ENCODE results near the gene DAZ1. TPM values are rescaled to one million over a fixed set of nuclear protein-coding genes. Genes with fewer than 3 reads are reported as not detected.
"Not testable (repeated sequence)": the region's sequence is repeated elsewhere in the genome, so short reads cannot be mapped to it uniquely, and the experiment has no call there.

Gene DAZ1
- not detected for total RNA-seq

- DNase-seq: not testable (repeated sequence)
These were observed at the start of gene DAZ1 for GRCh38 chrY:23198908-23199307. DAZ1 (minus strand) TSS chrY:23199008; CDS start chrY:23198800, 208 bp downstream.

- not testable (repeated sequence) for DNase-seq
These were observed 20.4 kb upstream of the DAZ1 start, which contains the start of gene DAZ2 for GRCh38 chrY:23219233-23219632. DAZ2 (plus strand) TSS chrY:23219533; CDS start chrY:23219741, 208 bp downstream.

GRCh38 chrY:23210681-23211080 lies 11.9 kb upstream of the DAZ1 start:
- DNase-seq: not testable (repeated sequence)

- DNase-seq: not testable (repeated sequence)
These were observed 11.1 kb upstream of the DAZ1 start for GRCh38 chrY:23209802-23210495.

- DNase-seq: not testable (repeated sequence)
These were observed 8.6 kb upstream of the DAZ1 start for GRCh38 chrY:23207455-23207854.

Data from effector CD4-positive, alpha-beta T cell (primary cell).